C4-2B (cell line): Measurements from ENCODE around the gene PTCD2.

Experiments
- ZFX ChIP-seq: fragments of 450-650 bp; IDR thresholded peaks from 2 replicates; pipeline ENCODE4 v1.6.1; 2017
- TF ChIP-seq, protein P1 (sequence below): fragments of 450-650 bp; conservative IDR thresholded peaks from 2 replicates; pipeline ENCODE4 v1.5.1; 2017; ENCODE audit warnings: mild to moderate bottlenecking

DNA sequence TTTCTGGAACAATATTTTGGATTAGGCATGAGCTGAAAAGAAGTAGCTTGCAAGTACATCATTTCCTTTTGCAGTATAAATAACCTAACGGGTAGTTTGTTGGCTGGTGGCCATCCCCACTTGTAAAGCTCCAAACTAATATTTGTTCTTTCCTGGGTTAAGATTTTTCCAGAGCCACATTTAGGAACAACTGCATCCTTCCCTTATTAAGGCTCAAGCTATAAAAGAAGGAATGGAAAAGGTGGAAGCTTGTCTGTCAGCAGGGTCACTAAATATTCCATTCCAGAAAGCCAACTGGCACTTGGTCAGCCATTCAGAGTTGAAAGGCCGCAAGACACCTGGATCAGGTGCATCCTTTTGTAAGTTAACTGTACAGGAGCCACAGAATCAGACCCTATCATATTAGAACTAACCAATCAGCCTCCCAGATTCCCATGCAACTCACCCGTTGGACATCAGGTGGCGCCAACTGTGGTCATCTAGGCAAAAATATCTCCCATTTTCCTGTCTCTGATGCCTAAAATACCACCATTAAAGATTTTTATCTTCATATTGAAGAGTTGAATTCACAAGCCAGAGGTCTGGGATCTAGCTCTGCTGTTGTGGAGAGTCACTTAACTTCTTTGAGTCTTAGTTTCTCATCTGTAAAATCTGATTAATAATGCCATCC is 82.9 kb downstream of the PTCD2 start:
- TF ChIP-seq, protein P1, sequence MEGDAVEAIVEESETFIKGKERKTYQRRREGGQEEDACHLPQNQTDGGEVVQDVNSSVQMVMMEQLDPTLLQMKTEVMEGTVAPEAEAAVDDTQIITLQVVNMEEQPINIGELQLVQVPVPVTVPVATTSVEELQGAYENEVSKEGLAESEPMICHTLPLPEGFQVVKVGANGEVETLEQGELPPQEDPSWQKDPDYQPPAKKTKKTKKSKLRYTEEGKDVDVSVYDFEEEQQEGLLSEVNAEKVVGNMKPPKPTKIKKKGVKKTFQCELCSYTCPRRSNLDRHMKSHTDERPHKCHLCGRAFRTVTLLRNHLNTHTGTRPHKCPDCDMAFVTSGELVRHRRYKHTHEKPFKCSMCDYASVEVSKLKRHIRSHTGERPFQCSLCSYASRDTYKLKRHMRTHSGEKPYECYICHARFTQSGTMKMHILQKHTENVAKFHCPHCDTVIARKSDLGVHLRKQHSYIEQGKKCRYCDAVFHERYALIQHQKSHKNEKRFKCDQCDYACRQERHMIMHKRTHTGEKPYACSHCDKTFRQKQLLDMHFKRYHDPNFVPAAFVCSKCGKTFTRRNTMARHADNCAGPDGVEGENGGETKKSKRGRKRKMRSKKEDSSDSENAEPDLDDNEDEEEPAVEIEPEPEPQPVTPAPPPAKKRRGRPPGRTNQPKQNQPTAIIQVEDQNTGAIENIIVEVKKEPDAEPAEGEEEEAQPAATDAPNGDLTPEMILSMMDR = peak; percentile 66
- TF ChIP-seq ZFX = no peak
